DND-41 (cell line): ENCODE measurements around the gene ANKRD31.

Source experiments
- CTCF ChIP-seq: IDR thresholded peaks from 2 replicates; pipeline ENCODE4 v1.5.1; 2012; ENCODE audit warnings: borderline replicate concordance, low read length, moderate library complexity, mild to moderate bottlenecking; ENCODE audit not compliant: poor library complexity, severe bottlenecking; ENCODE audit errors: extremely low read depth
- EZH2 ChIP-seq: IDR thresholded peaks from 3 replicates; pipeline ENCODE4 v1.6.1; 2012; ENCODE audit warnings: borderline replicate concordance, low read depth, mild to moderate bottlenecking, moderate library complexity, low read length, inconsistent platforms; ENCODE audit not compliant: severe bottlenecking

GRCh38 chr5:75148051-75148450 lies 88.6 kb downstream of the ANKRD31 start:
- TF ChIP-seq EZH2 (no peak), CTCF (no peak)
